ENCODE measurements around the gene CACNA2D3. TPM values are rescaled to one million over a fixed set of nuclear protein-coding genes. Genes with fewer than 3 reads are reported as not detected.
"Not testable (repeated sequence)": the region's sequence is repeated elsewhere in the genome, so short reads cannot be mapped to it uniquely, and the experiment has no call there.

Gene CACNA2D3
- total RNA-seq, 1 experiment from 2014 or later = not detected

- DNase-seq (ENCODE audit: low spot score) = no peak
Measured at GRCh38 chr3:54955496-54955895, 833.1 kb downstream of the CACNA2D3 start.

DNA sequence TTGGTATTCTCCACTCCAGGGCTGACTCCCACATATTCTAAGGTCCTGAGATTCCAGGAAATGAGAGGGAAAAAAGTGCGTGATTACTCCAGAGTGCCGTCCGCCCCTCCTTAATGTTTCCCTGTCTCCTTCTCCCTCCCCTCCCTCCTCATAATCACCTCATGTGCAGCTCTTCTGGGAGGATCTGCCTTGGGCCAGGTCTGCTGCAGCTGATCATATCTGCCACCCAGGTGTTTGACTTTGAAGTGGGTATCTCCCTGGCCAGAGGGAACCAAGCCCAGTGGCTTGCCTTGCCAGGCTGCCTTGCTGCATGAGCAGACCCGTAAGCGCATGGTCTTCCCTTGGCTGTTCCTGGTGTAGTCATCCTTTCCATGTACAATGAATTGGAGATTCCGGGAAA is 833.6 kb downstream of the CACNA2D3 start:
- DNase-seq (ENCODE audit: low spot score) = no peak

GRCh38 chr3:54957711-54958110 is 835.4 kb downstream of the CACNA2D3 start:
- no peak for DNase-seq (ENCODE audit: low spot score)

GRCh38 chr3:54960082-54960481 is 837.7 kb downstream of the CACNA2D3 start:
- no peak for DNase-seq (ENCODE audit: low spot score)

GRCh38 chr3:54960701-54961100 is 838.3 kb downstream of the CACNA2D3 start:
- DNase-seq (ENCODE audit: low spot score) = no peak

DNA sequence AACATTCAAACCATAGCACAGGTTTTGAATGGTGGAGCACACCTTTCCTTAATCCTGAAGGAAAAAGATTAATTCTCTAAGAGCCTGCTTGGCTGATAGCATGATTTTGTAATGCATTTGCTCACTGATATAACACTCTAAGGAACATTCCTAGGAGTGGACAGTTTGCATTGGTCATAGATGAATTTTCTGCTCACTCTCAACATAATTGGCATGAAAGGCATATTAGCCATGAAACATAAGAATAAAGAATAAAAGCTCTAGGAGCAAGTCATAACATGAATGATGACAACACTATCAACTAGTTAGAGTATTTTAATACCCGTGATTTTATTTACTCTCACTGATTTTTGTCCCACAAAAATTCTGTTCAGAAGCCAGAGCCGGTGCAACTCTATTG is 839.8 kb downstream of the CACNA2D3 start:
- no peak for DNase-seq (ENCODE audit: low spot score)

- DNase-seq (ENCODE audit: low spot score) = no peak
Measured at GRCh38 chr3:54963641-54964040, 841.3 kb downstream of the CACNA2D3 start.

- DNase-seq (ENCODE audit: low spot score) = no peak
Measured at GRCh38 chr3:54964081-54964480, 841.7 kb downstream of the CACNA2D3 start.

DNA sequence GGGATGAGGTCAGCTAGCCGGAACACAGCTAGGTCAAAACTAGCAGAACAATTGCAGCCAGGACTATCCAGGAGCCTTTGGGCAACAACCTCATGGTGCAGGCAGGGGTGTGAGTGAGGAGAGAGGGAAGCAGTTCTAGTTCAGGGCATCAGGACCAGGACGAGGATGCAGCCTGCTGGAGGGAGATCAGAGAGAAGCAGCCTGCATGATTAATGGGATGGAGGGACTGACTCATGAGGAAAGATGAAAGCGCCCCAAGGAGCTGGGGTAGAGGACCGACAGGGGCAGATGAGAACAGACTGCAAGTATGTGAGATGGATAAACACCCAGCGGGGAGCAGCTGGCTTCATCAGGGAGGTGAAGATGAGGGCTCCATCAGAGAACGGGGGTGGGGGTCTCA is 843.4 kb downstream of the CACNA2D3 start:
- no peak for DNase-seq (ENCODE audit: low spot score)

DNA sequence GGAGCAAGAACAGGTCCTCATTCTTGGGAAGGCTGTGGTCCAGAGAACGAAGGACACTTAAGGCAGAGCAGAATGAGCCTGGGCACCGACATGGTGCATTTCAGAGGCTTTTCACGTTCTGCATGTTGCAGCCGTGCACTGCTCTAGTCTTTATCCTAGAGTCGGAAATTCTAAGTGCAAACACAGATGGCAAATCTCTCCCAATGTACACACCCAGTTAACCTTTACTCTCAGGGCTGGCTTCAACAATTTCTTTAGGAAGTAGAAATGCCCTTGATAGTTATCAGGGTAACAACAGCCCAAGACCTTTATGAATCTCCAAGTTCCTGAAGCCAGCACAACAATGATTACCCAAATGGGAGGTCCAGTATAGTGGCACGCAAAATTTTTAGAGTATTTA is 844.6 kb downstream of the CACNA2D3 start:
- no peak for DNase-seq (ENCODE audit: low spot score)

GRCh38 chr3:54967731-54968161 is 845.4 kb downstream of the CACNA2D3 start:
- no peak for DNase-seq (ENCODE audit: low spot score)

- no peak for DNase-seq (ENCODE audit: low spot score)
Measured at GRCh38 chr3:54968546-54969172, 846.3 kb downstream of the CACNA2D3 start.

DNA sequence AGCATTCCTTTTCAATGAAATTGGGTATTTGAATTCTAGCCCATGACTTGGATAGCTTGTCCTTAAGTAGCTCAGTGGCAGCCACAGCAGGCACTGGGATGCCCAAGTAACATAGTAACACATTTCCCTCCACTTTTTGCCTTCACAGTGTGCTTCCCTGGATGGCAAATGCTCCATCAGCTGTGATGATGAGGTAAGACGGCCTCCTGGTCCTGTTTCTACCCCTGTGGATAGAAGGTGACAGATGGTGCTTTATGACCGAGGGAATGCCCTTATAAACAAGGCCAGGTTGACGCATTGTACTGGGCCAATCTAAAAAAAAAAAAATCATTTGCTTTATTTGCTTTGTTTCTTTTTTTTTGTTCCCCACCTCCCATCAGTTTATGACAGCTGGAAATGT is 847.3 kb downstream of the CACNA2D3 start:
- no peak for DNase-seq (ENCODE audit: low spot score)

- no peak for DNase-seq (ENCODE audit: low spot score)
Measured at GRCh38 chr3:54970895-54971294, 848.5 kb downstream of the CACNA2D3 start.

DNA sequence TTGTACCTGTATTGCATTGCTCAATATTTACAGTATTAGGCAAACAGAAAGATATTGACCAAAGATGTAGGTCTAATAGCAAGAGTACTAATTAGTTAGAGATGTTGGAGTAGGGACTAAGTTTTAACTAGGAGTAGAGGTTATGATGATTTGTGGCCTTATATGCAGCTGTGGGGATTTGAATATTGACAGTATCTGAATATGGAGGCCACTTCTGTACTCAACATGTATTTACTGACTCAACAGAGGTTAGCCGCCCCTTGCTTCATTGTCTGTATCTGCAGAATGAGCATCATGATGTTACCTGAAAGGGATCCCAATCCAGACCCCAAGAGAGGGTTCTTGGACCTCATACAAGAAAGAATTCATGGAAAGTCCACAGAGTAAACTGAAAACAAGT is 855.1 kb downstream of the CACNA2D3 start:
- no peak for DNase-seq (ENCODE audit: low spot score)

DNA sequence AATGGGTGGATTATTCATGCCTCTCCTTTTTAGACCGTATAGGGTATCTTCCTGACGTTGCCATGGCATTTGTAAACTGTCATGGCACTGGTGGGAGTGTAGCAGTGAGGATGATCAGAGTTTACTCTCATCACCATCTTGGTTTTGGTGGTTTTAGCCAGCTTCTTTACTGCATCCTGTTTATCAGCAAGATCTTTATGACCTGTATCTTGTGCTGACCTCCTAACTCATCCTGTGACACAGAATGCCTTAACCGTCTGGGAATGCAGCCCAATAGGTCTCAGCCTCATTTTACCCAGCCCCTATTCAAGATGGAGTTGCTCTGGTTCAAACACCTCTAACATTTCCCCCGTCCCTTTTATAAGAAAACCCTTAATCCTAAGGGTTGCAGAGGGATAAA is 855.6 kb downstream of the CACNA2D3 start:
- DNase-seq (ENCODE audit: low spot score) = not testable (repeated sequence)

DNA sequence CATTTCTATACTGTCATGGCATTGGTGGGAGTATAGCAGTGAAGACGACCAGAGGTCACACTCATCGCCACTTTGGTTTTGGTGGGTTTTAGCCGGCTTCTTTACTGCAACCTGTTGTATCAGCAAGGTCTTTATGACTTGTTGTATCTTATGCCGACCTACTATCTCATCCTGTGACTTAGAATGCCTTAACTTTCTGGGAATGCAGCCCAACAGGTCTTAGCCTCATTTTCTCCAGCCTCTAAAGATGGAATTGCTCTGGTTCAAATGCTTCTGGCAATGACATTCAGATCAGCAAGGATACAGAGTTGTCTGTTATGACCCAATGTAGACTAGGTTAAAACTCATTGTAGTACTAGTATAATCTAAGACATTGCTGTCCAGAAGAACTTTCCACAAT is 860.5 kb downstream of the CACNA2D3 start:
- no peak for DNase-seq (ENCODE audit: low spot score)

- no peak for DNase-seq (ENCODE audit: low spot score)
Measured at GRCh38 chr3:54983266-54984099, 861.1 kb downstream of the CACNA2D3 start.

- no peak for DNase-seq (ENCODE audit: low spot score)
Measured at GRCh38 chr3:54985856-54986255, 863.5 kb downstream of the CACNA2D3 start.

DNA sequence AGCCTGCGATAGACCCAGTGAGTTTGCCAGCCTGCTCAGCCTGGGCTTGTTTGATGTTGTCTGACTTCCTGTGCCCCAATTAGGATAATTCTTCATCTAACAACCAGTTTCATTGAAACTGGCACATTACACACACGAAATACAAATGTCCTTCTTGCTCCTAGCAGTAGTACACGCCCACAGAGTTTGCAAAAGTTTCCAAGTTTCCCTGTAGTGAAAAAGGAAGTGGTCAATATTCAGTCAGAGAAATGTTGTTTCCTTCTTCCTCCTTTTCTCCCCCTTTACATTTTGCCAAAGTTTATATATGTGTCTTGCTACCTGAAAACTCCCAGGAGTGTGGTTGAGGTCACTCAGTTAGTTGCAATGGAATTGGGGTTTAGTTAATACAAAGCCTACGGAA is 863.9 kb downstream of the CACNA2D3 start:
- no peak for DNase-seq (ENCODE audit: low spot score)

DNA sequence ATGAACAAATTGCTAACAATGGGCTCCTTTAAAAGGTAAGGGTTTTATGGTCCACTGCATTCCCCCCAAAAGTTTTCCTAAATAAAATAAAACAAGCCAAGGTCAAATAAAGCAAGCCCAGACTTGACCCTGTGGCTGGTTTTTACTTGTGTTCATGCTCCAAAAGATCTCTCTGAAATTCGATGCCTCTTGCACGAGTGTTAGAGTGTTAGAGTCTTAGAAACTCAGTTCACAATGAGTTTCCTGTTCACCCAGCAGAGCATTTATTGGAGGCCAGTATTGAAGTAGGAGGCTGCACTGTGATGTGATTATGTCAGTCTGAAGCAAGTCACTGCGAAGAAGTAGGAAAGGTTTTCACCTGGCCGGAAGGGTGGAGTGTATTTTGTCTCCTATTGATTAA is 865.4 kb downstream of the CACNA2D3 start:
- no peak for DNase-seq (ENCODE audit: low spot score)

DNA sequence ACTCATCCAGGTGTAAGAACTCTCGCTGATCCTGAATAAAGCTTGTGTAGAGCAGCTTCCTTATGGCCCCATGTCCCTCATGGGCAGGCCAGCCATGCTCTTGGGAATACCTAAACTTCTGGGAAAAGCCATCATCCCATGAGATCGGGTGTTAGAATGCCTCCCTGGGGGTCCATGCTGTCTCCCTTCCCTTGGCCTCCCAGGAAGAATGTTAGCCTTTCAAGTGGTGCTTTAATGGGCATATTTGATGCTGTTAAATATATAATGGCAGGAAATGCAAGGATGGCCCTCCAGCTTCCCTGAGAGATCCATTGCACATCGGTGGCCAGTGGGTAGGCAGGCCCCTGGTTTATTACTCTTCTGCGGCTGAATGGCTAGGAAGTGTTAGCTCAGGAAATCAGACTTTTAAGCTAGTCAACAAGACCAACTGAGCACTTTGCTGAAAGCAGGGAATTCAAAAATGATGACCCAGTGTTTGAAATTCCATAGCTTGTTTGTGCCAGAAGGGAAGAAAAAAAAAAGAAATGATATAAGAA is 866.0 kb downstream of the CACNA2D3 start:
- DNase-seq (ENCODE audit: low spot score) = no peak

All from HT-29 (cell line).